HCT116 (cell line): ENCODE measurements around the gene CHID1. TPM values are rescaled to one million over a fixed set of nuclear protein-coding genes. Genes with fewer than 3 reads are reported as not detected.

Source experiments
- CTCF ChIP-seq, 3 experiments: fragments of 200-600 bp in 1 of 3; sonication (generic) in 1 of 3; IDR thresholded peaks in 2 of 3; conservative IDR thresholded peaks in 1 of 3; 2 replicates each; pipeline ENCODE4 v1.5.1; 2012 to 2017; ENCODE audit warnings: low read depth in 2 of 3, low read length in 2 of 3, antibody characterized with exemption in 1 of 3, borderline replicate concordance in 1 of 3, control low read depth in 1 of 3, mild to moderate bottlenecking in 1 of 3, mixed read lengths in 1 of 3, mixed run types in 1 of 3, moderate library complexity in 1 of 3; ENCODE audit not compliant: insufficient read depth in 1 of 3
- EZH2 ChIP-seq: fragments of 200-600 bp; sonication (generic); IDR thresholded peaks from 2 replicates; pipeline ENCODE4 v1.6.1; 2017; ENCODE audit warnings: antibody characterized with exemption, mixed run types
- FOSL1 ChIP-seq: IDR thresholded peaks from 2 replicates; pipeline ENCODE4 v1.6.1; 2012; ENCODE audit warnings: low read depth
- JUND ChIP-seq: IDR thresholded peaks from 2 replicates; pipeline ENCODE4 v1.6.1; 2012
- POLR2AphosphoS5 ChIP-seq: IDR thresholded peaks from 2 replicates; pipeline ENCODE4 v1.6.1; 2011; ENCODE audit warnings: mild to moderate bottlenecking, low read depth, low read length, moderate library complexity
- RAD21 ChIP-seq: IDR thresholded peaks from 2 replicates; pipeline ENCODE4 v1.6.1; 2012; ENCODE audit warnings: low read depth, mild to moderate bottlenecking
- REST ChIP-seq: IDR thresholded peaks from 2 replicates; pipeline ENCODE4 v1.6.1; 2012; ENCODE audit warnings: low read depth
- SP1 ChIP-seq: IDR thresholded peaks from 2 replicates; pipeline ENCODE4 v1.6.1; 2012; ENCODE audit warnings: low read depth
- total RNA-seq: library from RNA; stranded (reverse); gene quantifications from one replicate; pipeline ENCODE4 v1.2.1, GENCODE V29; 2021; ENCODE audit not compliant: unreplicated experiment
- TF ChIP-seq, protein P1 (sequence below): IDR thresholded peaks from 2 replicates; pipeline ENCODE4 v1.6.1; 2012
- TF ChIP-seq, protein P2 (sequence below): IDR thresholded peaks from 2 replicates; pipeline ENCODE4 v1.6.1; 2012

The CHID1 gene
- total RNA-seq, 1 experiment from 2014 or later: 102 TPM

DNA sequence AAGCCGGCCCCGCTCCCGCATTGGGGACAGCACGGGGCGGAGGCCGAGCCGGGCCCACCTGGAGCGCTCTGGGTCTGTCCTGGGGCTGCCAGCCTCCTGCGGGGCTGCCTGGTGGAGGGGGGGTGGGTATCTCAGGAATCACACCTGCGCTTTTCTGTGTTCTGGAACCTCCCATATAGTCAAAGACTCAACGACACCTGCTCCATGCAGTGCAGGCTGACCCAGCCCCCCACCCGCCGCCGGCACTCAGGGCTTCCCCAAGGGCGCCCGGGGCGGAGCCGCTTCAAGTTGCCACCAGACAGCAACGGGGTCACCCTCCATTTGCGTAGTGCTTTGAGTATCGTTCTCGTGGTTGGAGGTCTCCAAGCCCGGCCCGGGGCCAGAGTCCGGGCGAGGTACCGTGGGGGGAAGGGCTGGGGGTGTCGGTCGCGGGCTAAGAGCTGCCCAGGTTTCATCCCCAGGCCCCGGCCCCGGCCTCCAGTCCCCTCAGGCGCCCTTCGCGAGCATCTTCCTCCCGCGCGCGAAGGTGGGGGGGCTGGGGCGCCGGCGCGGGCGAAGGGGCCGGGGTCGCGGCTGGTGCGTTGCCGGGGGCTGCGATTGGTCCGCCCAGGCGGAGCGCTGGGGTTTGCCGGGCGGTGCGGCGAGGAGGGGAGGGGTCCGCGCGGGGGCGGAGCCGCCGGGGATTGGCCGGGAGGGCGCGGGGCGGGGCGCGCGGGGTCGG lies 61.3 kb downstream of the CHID1 start (continued):
- no peak for TF ChIP-seq REST
- TF ChIP-seq CTCF (IDR thresholded peaks at IDR 0.05 in 2 of 3, conservative IDR thresholded peaks at IDR 0.05 in 1 of 3; ENCODE audit: borderline replicate concordance in 1 of 3, insufficient read depth in 1 of 3, low read depth in 2 of 3, low read length in 2 of 3): no peak
- TF ChIP-seq JUND: no peak
- TF ChIP-seq RAD21: no peak
- no peak for TF ChIP-seq POLR2AphosphoS5
- TF ChIP-seq FOSL1: no peak
- TF ChIP-seq, protein P1, sequence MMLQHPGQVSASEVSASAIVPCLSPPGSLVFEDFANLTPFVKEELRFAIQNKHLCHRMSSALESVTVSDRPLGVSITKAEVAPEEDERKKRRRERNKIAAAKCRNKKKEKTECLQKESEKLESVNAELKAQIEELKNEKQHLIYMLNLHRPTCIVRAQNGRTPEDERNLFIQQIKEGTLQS: no peak
- TF ChIP-seq SP1: no peak
- TF ChIP-seq, protein P2, sequence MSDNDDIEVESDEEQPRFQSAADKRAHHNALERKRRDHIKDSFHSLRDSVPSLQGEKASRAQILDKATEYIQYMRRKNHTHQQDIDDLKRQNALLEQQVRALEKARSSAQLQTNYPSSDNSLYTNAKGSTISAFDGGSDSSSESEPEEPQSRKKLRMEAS: no peak
- no peak for TF ChIP-seq EZH2
